Trophoblast cell (in vitro differentiated cells and primary cell): ENCODE results near the gene MTERF4.
"Not testable (repeated sequence)": the region's sequence is repeated elsewhere in the genome, so short reads cannot be mapped to it uniquely, and the experiment has no call there.

Experiments
- DNase-seq, 2 donors: peaks; one replicate each; pipeline ENCODE4 v3.0.0-alpha.2; 2016
- H2AFZ ChIP-seq: 2 replicates; pipeline ENCODE4 v1.6.1; 2013; ENCODE audit warnings: low read length, moderate library complexity, mild to moderate bottlenecking; ENCODE audit not compliant: insufficient read depth, poor library complexity
- H2AK5ac ChIP-seq: 2 replicates; pipeline ENCODE4 v1.6.1; 2013; ENCODE audit warnings: mild to moderate bottlenecking, low read length
- H2BK120ac ChIP-seq: 2 replicates; pipeline ENCODE4 v1.6.1; 2013; ENCODE audit warnings: low read length, mild to moderate bottlenecking, moderate library complexity; ENCODE audit not compliant: insufficient read depth, poor library complexity
- H2BK12ac ChIP-seq: 2 replicates; pipeline ENCODE4 v1.6.1; 2013; ENCODE audit warnings: mild to moderate bottlenecking, low read length, moderate library complexity
- H2BK5ac ChIP-seq: 2 replicates; pipeline ENCODE4 v1.6.1; 2013; ENCODE audit warnings: low read length, low read depth, moderate library complexity, mild to moderate bottlenecking; ENCODE audit not compliant: poor library complexity
- H3K14ac ChIP-seq: 2 replicates; pipeline ENCODE4 v1.6.1; 2013; ENCODE audit warnings: mild to moderate bottlenecking, low read length
- H3K18ac ChIP-seq: 2 replicates; pipeline ENCODE4 v1.6.1; 2013; ENCODE audit warnings: mild to moderate bottlenecking, low read length
- H3K23ac ChIP-seq: 2 replicates; pipeline ENCODE4 v1.6.1; 2013; ENCODE audit warnings: low read length
- H3K27ac ChIP-seq: 2 replicates; pipeline ENCODE4 v1.5.1; 2013; ENCODE audit warnings: low read depth, mild to moderate bottlenecking, inconsistent platforms, low read length, moderate library complexity
- H3K27me3 ChIP-seq: 2 replicates; pipeline ENCODE4 v1.6.1; 2013; ENCODE audit warnings: inconsistent platforms, mild to moderate bottlenecking, low read length, moderate library complexity; ENCODE audit not compliant: insufficient read depth
- H3K36me3 ChIP-seq, 2 experiments: 1 replicate in 1 of 2; 2 replicates in 1 of 2; pipeline ENCODE4 v1.6.1; 2013; ENCODE audit warnings: low read length in 2 of 2, mild to moderate bottlenecking in 2 of 2, moderate library complexity in 1 of 2; ENCODE audit not compliant: insufficient read depth in 2 of 2, control insufficient read depth in 1 of 2
- H3K4ac ChIP-seq: 2 replicates; pipeline ENCODE4 v1.6.1; 2013; ENCODE audit warnings: low read depth, mild to moderate bottlenecking, low read length, moderate library complexity
- H3K4me1 ChIP-seq, 2 experiments: 1 replicate in 1 of 2; 2 replicates in 1 of 2; pipeline ENCODE4 v1.6.1; 2013; ENCODE audit warnings: low read length in 2 of 2, mild to moderate bottlenecking in 2 of 2, moderate library complexity in 1 of 2; ENCODE audit not compliant: insufficient read depth in 2 of 2, control insufficient read depth in 1 of 2
- H3K4me2 ChIP-seq: 2 replicates; pipeline ENCODE4 v1.6.1; 2013; ENCODE audit warnings: inconsistent platforms, mild to moderate bottlenecking, low read length, moderate library complexity
- H3K4me3 ChIP-seq: 2 replicates; pipeline ENCODE4 v1.5.1; 2013; ENCODE audit warnings: mild to moderate bottlenecking, low read depth, low read length, inconsistent platforms
- H3K79me1 ChIP-seq: one replicate; pipeline ENCODE4 v1.6.1; 2013; ENCODE audit warnings: low read length
- H3K79me2 ChIP-seq: 2 replicates; pipeline ENCODE4 v1.6.1; 2013; ENCODE audit warnings: low read length, mild to moderate bottlenecking; ENCODE audit not compliant: control insufficient read depth, insufficient read depth, poor library complexity
- H3K9ac ChIP-seq: 2 replicates; pipeline ENCODE4 v1.6.1; 2013; ENCODE audit warnings: mild to moderate bottlenecking, low read length
- H3K9me3 ChIP-seq: 2 replicates; pipeline ENCODE4 v1.6.1; 2013; ENCODE audit warnings: low read depth, mild to moderate bottlenecking, control low read depth, inconsistent platforms, low read length; ENCODE audit not compliant: insufficient read depth
- H4K12ac ChIP-seq: 2 replicates; pipeline ENCODE4 v1.6.1; 2013; ENCODE audit warnings: low read depth, mild to moderate bottlenecking, low read length, moderate library complexity
- H4K8ac ChIP-seq: 2 replicates; pipeline ENCODE4 v1.6.1; 2013; ENCODE audit warnings: low read depth, mild to moderate bottlenecking, low read length, moderate library complexity
- H4K91ac ChIP-seq: one replicate; pipeline ENCODE4 v1.6.1; 2013; ENCODE audit warnings: low read depth, mild to moderate bottlenecking, low read length, moderate library complexity
- WGBS: extraction: QIAGEN DNeasy Blood & Tissue Kit; methylation state at CpG from one replicate; pipeline ENCODE4 v1.1.7; 2013; ENCODE audit warnings: missing lambda C conversion rate; ENCODE audit not compliant: insufficient read length, insufficient coverage; ENCODE audit errors: extremely low coverage; 5-methylcytosine and 5-hydroxymethylcytosine counted together

The MTERF4 gene

GRCh38 chr2:241094172-241094571 is 7.9 kb downstream of the MTERF4 start:
- H2AK5ac ChIP-seq: no peak overlapping the region
- H3K27me3 ChIP-seq: no peaks in the 10 kb centered on the region
- no peak for DNase-seq
- no peak overlapping the region for H3K4ac ChIP-seq
- H3K4me2 ChIP-seq: no peak overlapping the region
- H4K91ac ChIP-seq: no peak overlapping the region
- H2BK120ac ChIP-seq: no peak overlapping the region
- no peak overlapping the region for H3K27ac ChIP-seq
- no peaks in the 10 kb centered on the region for H3K9me3 ChIP-seq
- no peak overlapping the region for H4K8ac ChIP-seq
- H3K9ac ChIP-seq: no peak overlapping the region
- H2BK5ac ChIP-seq: no peak overlapping the region
- WGBS: no CpG with 5 or more reads among the region's 7 CpGs
- H3K14ac ChIP-seq: no peak overlapping the region
- no peak overlapping the region for H4K12ac ChIP-seq
- H3K4me3 ChIP-seq: no peak overlapping the region
- no peak overlapping the region for H3K18ac ChIP-seq
- H2AFZ ChIP-seq: no peak overlapping the region
- H3K79me1 ChIP-seq: no peaks in the 10 kb centered on the region
- H3K36me3 ChIP-seq: peaks cover 29 to 46% of the 10 kb centered on the region in 2 experiments
- H3K23ac ChIP-seq: no peak overlapping the region
- H3K4me1 ChIP-seq: no peaks in the 10 kb centered on the region
- no peaks in the 10 kb centered on the region for H3K79me2 ChIP-seq
- H2BK12ac ChIP-seq: no peak overlapping the region

- not testable (repeated sequence) for H3K4me1 ChIP-seq, H3K79me2 ChIP-seq, H4K12ac ChIP-seq, H3K14ac ChIP-seq, H3K4ac ChIP-seq, H3K4me3 ChIP-seq, H4K91ac ChIP-seq, H3K79me1 ChIP-seq, H2BK5ac ChIP-seq, H3K9ac ChIP-seq, H3K9me3 ChIP-seq, DNase-seq, H3K18ac ChIP-seq, H3K27ac ChIP-seq, H3K27me3 ChIP-seq, H2AK5ac ChIP-seq, H2BK12ac ChIP-seq, H3K4me2 ChIP-seq, H4K8ac ChIP-seq, H3K23ac ChIP-seq, H2AFZ ChIP-seq, H2BK120ac ChIP-seq
- peaks cover 36 to 54% of the 10 kb centered on the region in 2 experiments for H3K36me3 ChIP-seq
- no CpG with 5 or more reads among the region's 10 CpGs for WGBS
Observed at GRCh38 chr2:241093133-241093781, 8.8 kb downstream of the MTERF4 start.

GRCh38 chr2:241092677-241093076 is 9.4 kb downstream of the MTERF4 start:
- H3K27me3 ChIP-seq: no peaks in the 10 kb centered on the region
- H3K4me1 ChIP-seq: no peaks in the 10 kb centered on the region
- H3K79me1 ChIP-seq: no peaks in the 10 kb centered on the region
- no peak overlapping the region for H3K4me2 ChIP-seq
- H3K9ac ChIP-seq: no peak overlapping the region
- H3K18ac ChIP-seq: no peak overlapping the region
- no peaks in the 10 kb centered on the region for H3K79me2 ChIP-seq
- no peak overlapping the region for H3K4ac ChIP-seq
- no peak overlapping the region for H2AK5ac ChIP-seq
- no peak for DNase-seq
- no peak overlapping the region for H4K8ac ChIP-seq
- H2BK12ac ChIP-seq: no peak overlapping the region
- no peaks in the 10 kb centered on the region for H3K9me3 ChIP-seq
- peaks cover 41 to 59% of the 10 kb centered on the region in 2 experiments for H3K36me3 ChIP-seq
- no peak overlapping the region for H3K4me3 ChIP-seq
- H2BK5ac ChIP-seq: no peak overlapping the region
- no peak overlapping the region for H2BK120ac ChIP-seq
- H4K12ac ChIP-seq: no peak overlapping the region
- H3K23ac ChIP-seq: no peak overlapping the region
- H2AFZ ChIP-seq: no peak overlapping the region
- H4K91ac ChIP-seq: no peak overlapping the region
- no peak overlapping the region for H3K14ac ChIP-seq
- no CpG with 5 or more reads among the region's 8 CpGs for WGBS
- no peak overlapping the region for H3K27ac ChIP-seq

GRCh38 chr2:241091734-241092445 is 10.2 kb downstream of the MTERF4 start:
- Histone ChIP-seq H3K4me2 (no peak overlapping the region), H2AK5ac (no peak overlapping the region), H3K9ac (no peak overlapping the region), H4K91ac (no peak overlapping the region), H2BK12ac (no peak overlapping the region), H4K8ac (no peak overlapping the region), H3K27me3 (no peaks in the 10 kb centered on the region), H3K4me1 (no peaks in the 10 kb centered on the region), H4K12ac (no peak overlapping the region), H3K36me3 (peaks cover 45 to 60% of the 10 kb centered on the region in 2 experiments), H3K14ac (no peak overlapping the region), H2BK120ac (no peak overlapping the region), H3K79me1 (no peaks in the 10 kb centered on the region), H3K4me3 (no peak overlapping the region), H3K9me3 (no peaks in the 10 kb centered on the region), H3K23ac (no peak overlapping the region), H3K18ac (no peak overlapping the region), H3K79me2 (no peaks in the 10 kb centered on the region), H3K27ac (no peak overlapping the region), H2BK5ac (no peak overlapping the region), H2AFZ (no peak overlapping the region), H3K4ac (no peak overlapping the region)
- no peak for DNase-seq
- no CpG with 5 or more reads among the region's 22 CpGs for WGBS
